GM12892 (cell line): ENCODE measurements around the gene C15orf62.

Experiments used
- POLR2A ChIP-seq: IDR thresholded peaks from 2 replicates; pipeline ENCODE4 v1.6.1; 2011; ENCODE audit warnings: low read depth, low read length, control low read depth
- POLR2AphosphoS5 ChIP-seq: IDR thresholded peaks from 2 replicates; pipeline ENCODE4 v1.6.1; 2011; ENCODE audit warnings: low read depth, low read length, control low read depth

- TF ChIP-seq POLR2A: no peak
- no peak for TF ChIP-seq POLR2AphosphoS5
Observed at GRCh38 chr15:40807888-40808461, 38.2 kb downstream of the C15orf62 start.
